Stimulated activated memory B cell treated with anti-CD40 and anti-IgM and Interleukin-4, amounts not matched to agents 10 μg/mL and 1 μg/mL and 100 μg/mL, for 72 hours (primary cell): ENCODE data around the gene RRBP1.

Experiments used
- ATAC-seq: fragments of 150-1000 bp; cut with Tn5 transposase; 2 replicates; pipeline ENCODE4 v1.10.0; 2021
- H3K27ac Mint-ChIP-seq: one replicate; pipeline ENCODE4 v1.8.0; 2022; ENCODE audit warnings: mild to moderate bottlenecking, mixed read lengths
- H3K27me3 Mint-ChIP-seq: one replicate; pipeline ENCODE4 v1.8.0; 2022; ENCODE audit warnings: mixed read lengths
- H3K36me3 Mint-ChIP-seq: one replicate; pipeline ENCODE4 v1.8.0; 2022; ENCODE audit warnings: mixed read lengths
- H3K4me1 Mint-ChIP-seq: one replicate; pipeline ENCODE4 v1.8.0; 2022; ENCODE audit warnings: mixed read lengths
- H3K4me3 Mint-ChIP-seq: one replicate; pipeline ENCODE4 v1.8.0; 2022; ENCODE audit warnings: mild to moderate bottlenecking, moderate library complexity, mixed read lengths
- H3K9me3 Mint-ChIP-seq: one replicate; pipeline ENCODE4 v1.8.0; 2022; ENCODE audit warnings: mixed read lengths

Gene RRBP1

GRCh38 chr20:17570347-17571152 is 111.5 kb downstream of the RRBP1 start:
- peak; percentile 59 for ATAC-seq
- Mint-ChIP-seq H3K4me3 (peak overlapping the region; percentile 94), H3K36me3 (no peaks in the 10 kb centered on the region), H3K4me1 (peaks cover 18% of the 10 kb centered on the region), H3K27me3 (no peaks in the 10 kb centered on the region), H3K9me3 (no peaks in the 10 kb centered on the region), H3K27ac (peak overlapping the region; percentile 88)

DNA sequence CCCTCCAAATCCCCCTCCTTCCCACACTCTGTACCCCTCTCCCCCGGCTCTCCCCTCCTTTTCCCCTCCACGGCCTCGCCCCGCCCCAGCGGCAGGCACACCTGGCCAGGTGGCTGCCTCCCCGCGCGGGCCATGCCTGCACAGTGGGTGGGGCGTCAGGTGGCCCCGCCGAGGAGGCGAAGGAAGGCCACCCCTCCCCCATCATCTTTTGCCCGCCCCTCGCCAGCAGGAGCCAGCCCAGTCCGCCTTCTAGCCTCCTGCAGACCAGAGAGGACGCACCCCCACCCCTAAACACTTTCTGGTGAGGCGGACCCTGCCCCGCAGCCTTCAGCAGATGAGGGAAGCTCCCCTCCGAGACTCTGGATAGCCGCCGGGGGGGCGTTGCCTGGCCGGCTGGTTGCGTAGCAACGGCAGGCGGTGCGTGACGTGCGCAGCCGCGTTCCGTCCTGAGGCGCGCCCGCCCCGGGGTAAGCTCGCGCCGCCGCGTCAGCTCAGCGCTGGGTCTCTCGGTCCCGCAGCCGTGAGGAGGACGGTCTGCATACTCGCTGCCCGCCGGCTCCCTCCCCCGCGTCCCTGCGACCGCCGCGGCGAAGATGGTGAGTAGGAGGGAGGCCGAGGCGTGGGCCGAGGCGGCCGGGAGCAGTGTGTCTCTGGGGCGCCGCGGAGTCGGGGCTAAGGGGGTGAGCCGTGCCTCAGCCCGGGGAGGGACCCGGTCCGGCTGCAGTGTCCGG is 112.3 kb downstream of the RRBP1 start, which contains the start of gene DSTN:
Gene DSTN, plus strand, starts transcription at position 460 of the 731 bp plus-strand sequence. Its CDS starts 134 bp downstream, at position 594.
- peak; percentile 96 for ATAC-seq
- Mint-ChIP-seq H3K36me3 (no peaks in the 10 kb centered on the region), H3K9me3 (no peaks in the 10 kb centered on the region), H3K4me1 (peaks cover 18% of the 10 kb centered on the region), H3K27me3 (no peaks in the 10 kb centered on the region), H3K27ac (peak within 1 kb of the TSS; percentile 88), H3K4me3 (peak within 1 kb of the TSS; percentile 94)

GRCh38 chr20:17568972-17569521 is 113.0 kb downstream of the RRBP1 start:
- H3K4me3 Mint-ChIP-seq, result peak overlapping the region; percentile 94
- peaks cover 18% of the 10 kb centered on the region for H3K4me1 Mint-ChIP-seq
- H3K36me3 Mint-ChIP-seq, result no peaks in the 10 kb centered on the region
- no peaks in the 10 kb centered on the region for H3K9me3 Mint-ChIP-seq
- H3K27me3 Mint-ChIP-seq, result no peaks in the 10 kb centered on the region
- no peak overlapping the region for H3K27ac Mint-ChIP-seq
- no peak for ATAC-seq

DNA sequence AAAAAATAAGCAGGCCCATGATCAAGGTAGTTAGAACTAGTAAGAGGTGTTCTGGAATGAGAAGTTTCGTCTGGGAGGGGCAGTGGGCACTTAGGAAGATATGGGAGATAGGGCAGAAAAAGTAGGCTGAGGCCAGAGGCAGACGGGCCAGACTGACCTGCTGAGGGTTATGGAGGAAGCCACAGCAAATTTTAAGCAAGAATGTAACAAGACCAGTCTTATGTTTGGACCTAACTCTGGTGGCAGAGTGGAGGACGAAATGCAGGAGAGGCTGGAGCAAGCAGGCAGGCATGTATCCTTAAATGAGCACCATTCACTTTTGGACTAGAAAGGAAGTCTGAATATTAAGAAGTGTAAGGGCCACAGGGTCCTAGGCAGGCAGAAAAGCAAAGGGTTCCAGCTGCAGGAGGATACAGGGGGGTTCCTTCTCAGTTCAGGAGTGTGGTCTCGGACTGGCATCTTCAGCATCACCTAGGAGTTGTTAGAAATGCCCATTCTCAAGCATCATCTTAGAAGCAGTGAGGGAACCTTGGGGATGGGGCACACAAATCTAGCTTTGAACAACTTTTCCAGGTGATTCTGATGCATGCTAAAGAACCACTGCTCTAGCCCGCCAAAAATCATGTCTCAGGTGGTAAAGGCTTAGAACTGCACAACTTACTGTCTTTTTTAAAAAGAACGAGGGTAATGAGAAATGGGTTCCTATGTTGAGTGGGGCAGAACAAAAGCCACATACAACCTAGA is 113.8 kb downstream of the RRBP1 start:
- no peak overlapping the region for H3K27ac Mint-ChIP-seq
- peaks cover 18% of the 10 kb centered on the region for H3K4me1 Mint-ChIP-seq
- no peaks in the 10 kb centered on the region for H3K36me3 Mint-ChIP-seq
- no peaks in the 10 kb centered on the region for H3K9me3 Mint-ChIP-seq
- ATAC-seq, result no peak
- no peaks in the 10 kb centered on the region for H3K27me3 Mint-ChIP-seq
- no peak overlapping the region for H3K4me3 Mint-ChIP-seq

DNA sequence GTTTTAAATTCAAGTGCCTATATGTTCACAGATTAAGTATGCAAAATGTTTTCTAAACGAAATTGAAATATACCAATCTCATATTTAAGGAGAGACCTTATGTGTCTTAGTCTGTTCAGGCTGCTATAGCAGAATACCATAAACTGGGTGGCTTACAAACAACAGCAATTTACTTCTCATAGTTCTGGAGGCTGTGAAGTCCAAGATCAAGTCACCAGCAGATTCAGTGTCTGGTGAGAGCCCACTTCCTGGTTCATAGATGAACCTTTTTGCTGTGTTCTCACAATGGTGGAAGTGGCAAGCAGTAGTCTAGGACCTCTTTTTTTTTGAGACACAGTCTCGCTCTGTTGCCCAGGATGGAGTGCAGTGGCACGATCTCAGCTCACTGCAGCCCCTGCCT is 115.7 kb downstream of the RRBP1 start:
- H3K4me1 Mint-ChIP-seq, result peaks cover 12% of the 10 kb centered on the region
- no peak overlapping the region for H3K4me3 Mint-ChIP-seq
- ATAC-seq, result no peak

GRCh38 chr20:17565169-17565845 is 116.7 kb downstream of the RRBP1 start:
- ATAC-seq, result no peak
- peaks cover 11% of the 10 kb centered on the region for H3K27me3 Mint-ChIP-seq
- peaks cover 4% of the 10 kb centered on the region for H3K4me1 Mint-ChIP-seq
- H3K36me3 Mint-ChIP-seq, result no peaks in the 10 kb centered on the region
- no peak overlapping the region for H3K27ac Mint-ChIP-seq
- H3K4me3 Mint-ChIP-seq, result no peak overlapping the region
- H3K9me3 Mint-ChIP-seq, result no peaks in the 10 kb centered on the region

More for the DNA sequence above, 115.7 kb downstream of the RRBP1 start:
- Mint-ChIP-seq H3K27ac (no peak overlapping the region), H3K9me3 (no peaks in the 10 kb centered on the region), H3K36me3 (no peaks in the 10 kb centered on the region), H3K27me3 (peaks cover under 1% of the 10 kb centered on the region)
